K562 (cell line): Measurements from ENCODE around the gene TLR6. TPM values are rescaled to one million over a fixed set of nuclear protein-coding genes. Genes with fewer than 3 reads are reported as not detected.

ENCODE experiments used
- ATAC-seq: fragments of 200-7000 bp; cut with Tn5 transposase; 3 replicates; pipeline ENCODE4 v1.9.1; 2020; ENCODE audit warnings: moderate library complexity
- BruUV-seq: library from RNA; stranded (reverse); fragments of 400-500 nt; replicated peaks from 2 replicates; lab custom pipeline; 2021; lab: Mats Ljungman, UMichigan
- CTCF ChIA-PET: fragments of 300-600 bp; formaldehyde crosslinking; extraction: SDS; loops from one replicate; lab custom pipeline; 2021; ENCODE audit warnings: low intra/inter-chr PET ratio; lab: Yijun Ruan, JAX
- POLR2A ChIA-PET: fragments of 300-600, 350-650 bp; sonication (Branson Sonifier 250); formaldehyde crosslinking; extraction: SDS; loops from one replicate; lab custom pipeline; 2021; ENCODE audit warnings: antibody characterized with exemption, inconsistent platforms; lab: Yijun Ruan, JAX
- DNase-seq, 4 experiments: peaks; one replicate each; pipeline versions ENCODE4 v3.0.0 to v3.0.0-alpha.2; 2011 to 2018; ENCODE audit warnings: low spot score in 3 of 4, mixed read lengths in 3 of 4; ENCODE audit errors: extremely low read depth in 1 of 4
- FAIRE-seq: peaks from 2 replicates; lab custom pipeline; 2011; peaks lifted over from hg19 to GRCh38; lab: Jason Lieb, UNC
- H2AFZ ChIP-seq: 2 replicates; pipeline ENCODE4 v1.6.0; 2011; ENCODE audit warnings: low read depth, low read length, control low read depth, inconsistent platforms
- H3K27ac ChIP-seq: fragments of 200-600 bp; 3 replicates; pipeline ENCODE4 v1.8.0; 2011; ENCODE audit warnings: low read depth, mild to moderate bottlenecking, control low read depth, inconsistent platforms, low read length, moderate library complexity, mixed read lengths; ENCODE audit errors: extremely low read depth
- H3K27me3 ChIP-seq, 2 experiments: fragments of 300-600 bp in 1 of 2; 2 replicates in 1 of 2; 3 replicates in 1 of 2; pipeline versions ENCODE4 v1.6.0 to v1.8.0; 2011; ENCODE audit warnings: inconsistent platforms in 2 of 2, low read length in 2 of 2, mild to moderate bottlenecking in 1 of 2, mixed read lengths in 1 of 2, moderate library complexity in 1 of 2; ENCODE audit not compliant: control insufficient read depth in 2 of 2, insufficient read depth in 2 of 2
- H3K36me3 ChIP-seq: fragments of 300-600 bp; 3 replicates; pipeline ENCODE4 v1.8.0; 2011; ENCODE audit warnings: mild to moderate bottlenecking, low read length, inconsistent platforms; ENCODE audit not compliant: control insufficient read depth, insufficient read depth
- H3K4me1 ChIP-seq, 2 experiments: fragments of 200-600 bp in 1 of 2; replicated peaks in 1 of 2; 2 replicates in 1 of 2; 3 replicates in 1 of 2; pipeline versions ENCODE4 v1.5.1 to v1.8.0; 2011; ENCODE audit warnings: inconsistent platforms in 2 of 2, low read length in 2 of 2, mild to moderate bottlenecking in 1 of 2, mixed read lengths in 1 of 2, moderate library complexity in 1 of 2; ENCODE audit not compliant: control insufficient read depth in 2 of 2, insufficient read depth in 2 of 2
- H3K4me2 ChIP-seq: 2 replicates; pipeline ENCODE4 v1.6.1; 2011; ENCODE audit warnings: low read length, control low read depth, inconsistent platforms, mixed read lengths; ENCODE audit not compliant: insufficient read depth
- H3K4me3 ChIP-seq: fragments of 200-600 bp; sonication (generic), shearing (Covaris generic); 2 replicates; pipeline ENCODE4 v1.5.1; 2016; ENCODE audit warnings: control low read depth, inconsistent platforms
- H3K79me2 ChIP-seq: fragments of 200-600 bp; 3 replicates; pipeline ENCODE4 v1.8.0; 2011; ENCODE audit warnings: low read length, inconsistent platforms; ENCODE audit not compliant: control insufficient read depth, insufficient read depth
- H3K9ac ChIP-seq, 2 experiments: 2 replicates each; pipeline versions ENCODE4 v1.6.0 to v1.6.1; 2011; ENCODE audit warnings: low read depth in 2 of 2, low read length in 2 of 2, control low read depth in 1 of 2, inconsistent platforms in 1 of 2, mild to moderate bottlenecking in 1 of 2, mixed read lengths in 1 of 2; ENCODE audit not compliant: insufficient read depth in 1 of 2
- H3K9me1 ChIP-seq: one replicate; pipeline ENCODE4 v1.6.0; 2011; ENCODE audit warnings: inconsistent platforms, mild to moderate bottlenecking, low read length, moderate library complexity; ENCODE audit not compliant: control insufficient read depth, insufficient read depth
- H3K9me3 ChIP-seq: replicated peaks from 2 replicates; pipeline ENCODE4 v1.5.1; 2011; ENCODE audit warnings: low read depth, low read length, inconsistent platforms; ENCODE audit not compliant: control insufficient read depth, insufficient read depth
- H4K20me1 ChIP-seq: replicated peaks from 2 replicates; pipeline ENCODE4 v1.6.1; 2011; ENCODE audit warnings: low read length, inconsistent platforms, mixed read lengths; ENCODE audit not compliant: control insufficient read depth, insufficient read depth
- CREB3L1 ChIP-seq: fragments of 450-650 bp; IDR thresholded peaks from 2 replicates; pipeline ENCODE4 v1.6.1; 2014; ENCODE audit warnings: low read depth, mild to moderate bottlenecking, moderate library complexity, borderline replicate concordance
- DPF2 ChIP-seq: fragments of 450-650 bp; IDR thresholded peaks from 2 replicates; pipeline ENCODE4 v1.6.1; 2016
- GTF3C2 ChIP-seq: IDR thresholded peaks from 3 replicates; pipeline ENCODE4 v1.6.1; 2011; ENCODE audit warnings: borderline replicate concordance, mild to moderate bottlenecking, moderate library complexity; ENCODE audit not compliant: insufficient read length; ENCODE audit errors: extremely low read depth
- LEF1 ChIP-seq: fragments of 450-650 bp; IDR thresholded peaks from 2 replicates; pipeline ENCODE4 v1.6.1; 2016; ENCODE audit warnings: mild to moderate bottlenecking
- NCOR1 ChIP-seq: fragments of 450-650 bp; IDR thresholded peaks from 2 replicates; pipeline ENCODE4 v1.6.1; 2016; ENCODE audit warnings: mild to moderate bottlenecking, moderate library complexity
- PTTG1 ChIP-seq: fragments of 450-650 bp; IDR thresholded peaks from 2 replicates; pipeline ENCODE4 v1.6.1; 2016; ENCODE audit warnings: low read depth, mild to moderate bottlenecking, missing genetic modification characterization, missing compliant biosample characterization
- RBM25 ChIP-seq: fragments of 200-400 bp; formaldehyde crosslinking; IDR thresholded peaks from 2 replicates; pipeline ENCODE4 v1.6.1; 2018; ENCODE audit warnings: low read length, low read depth, moderate library complexity; ENCODE audit not compliant: severe bottlenecking
- RFX1 ChIP-seq: fragments of 450-650 bp; IDR thresholded peaks from 2 replicates; pipeline ENCODE4 v1.6.1; 2016; ENCODE audit warnings: mild to moderate bottlenecking, moderate library complexity
- SETDB1 ChIP-seq: IDR thresholded peaks from one replicate; pipeline ENCODE4 v1.6.1; 2012; ENCODE audit warnings: low read length, control low read depth, inconsistent platforms
- SIX5 ChIP-seq, 2 experiments: IDR thresholded peaks; 2 replicates each; pipeline ENCODE4 v1.6.1; 2011; ENCODE audit warnings: low read length in 2 of 2, borderline replicate concordance in 1 of 2, low read depth in 1 of 2, mild to moderate bottlenecking in 1 of 2, moderate library complexity in 1 of 2; ENCODE audit not compliant: insufficient read depth in 1 of 2
- SRSF7 ChIP-seq: fragments of 200-400 bp; formaldehyde crosslinking; optimal IDR thresholded peaks from 2 replicates; pipeline ENCODE3; 2017; ENCODE audit warnings: mild to moderate bottlenecking, low read depth, low read length
- TAL1 ChIP-seq: fragments of 450-650 bp; IDR thresholded peaks from 2 replicates; pipeline ENCODE4 v1.6.1; 2016; ENCODE audit warnings: mild to moderate bottlenecking
- UBTF ChIP-seq, 2 experiments: IDR thresholded peaks; 2 replicates each; pipeline ENCODE4 v1.6.1; 2012; ENCODE audit warnings: improper control_type of control experiment in 2 of 2, low read depth in 2 of 2, low read length in 2 of 2, borderline replicate concordance in 1 of 2
- ZNF384 ChIP-seq: IDR thresholded peaks from 2 replicates; pipeline ENCODE4 v1.6.1; 2012; ENCODE audit warnings: low read depth, low read length, improper control_type of control experiment
- ZSCAN32 ChIP-seq: fragments of 450-650 bp; formaldehyde crosslinking; IDR thresholded peaks from 2 replicates; pipeline ENCODE4 v1.4.0; 2020; ENCODE audit warnings: mild to moderate bottlenecking, moderate library complexity
- WGBS: fragments of 100-300 bp; shearing (Covaris generic); methylation state at CpG from one replicate; pipeline ENCODE4 v1.1.6; 2016; ENCODE audit warnings: low coverage, mixed read lengths; ENCODE audit not compliant: insufficient coverage; ENCODE audit errors: missing lambda C conversion rate; 5-methylcytosine and 5-hydroxymethylcytosine counted together
- in situ Hi-C: fragments of 300-500 bp; cut with MboI; formaldehyde crosslinking; loops from 4 replicates; pipeline ENCODE4 v1.15.0; 2018; ENCODE audit warnings: inconsistent platforms, mixed read lengths
- intact Hi-C: fragments of 100-400 bp; cut with micrococcal nuclease; formaldehyde crosslinking; loops from 2 replicates; pipeline ENCODE4 v1.14.2; 2022
- polyA plus RNA-seq, 8 experiments: library from polyadenylated mRNA; depleted of rRNA in 4 of 8; stranded (reverse) in 5 of 8; unstranded in 3 of 8; fragments of >200 nt; fragmentation: Nextera tagmentation in 2 of 8; fragmentation: Illumina TruSeq in 1 of 8; extraction: Ambion mirVana in 2 of 8; extraction: Trizol in 1 of 8; gene quantifications; 2 replicates each; pipeline versions ENCODE4 v1.2.1 to v1.2.3, GENCODE V29; 2011 to 2014; ENCODE audit warnings: inconsistent platforms in 1 of 8, missing spikeins in 1 of 8
- total RNA-seq, 7 experiments: library from RNA; depleted of rRNA in 6 of 7; stranded (reverse); fragments of >200 nt in 6 of 7; fragmentation: Illumina TruSeq in 2 of 7; extraction: Trizol in 2 of 7; gene quantifications; 2 replicates each; pipeline versions ENCODE4 v1.2.1 to v1.2.3, GENCODE V29; 2011 to 2021; ENCODE audit warnings: low replicate concordance in 1 of 7
- TF ChIP-seq, protein P1 (sequence below): fragments of 250-450 bp; sonication (Bioruptor Pico); IDR thresholded peaks from 2 replicates; pipeline ENCODE4 v1.5.1; 2021; ENCODE audit warnings: mild to moderate bottlenecking

The TLR6 gene
- total and polyA plus RNA-seq, 9 of the 15 experiments (the other 6 are each of a cell fraction or from before 2014, with no cell fraction given), result 0.08 to 1.9 (median 0.91) TPM

DNA sequence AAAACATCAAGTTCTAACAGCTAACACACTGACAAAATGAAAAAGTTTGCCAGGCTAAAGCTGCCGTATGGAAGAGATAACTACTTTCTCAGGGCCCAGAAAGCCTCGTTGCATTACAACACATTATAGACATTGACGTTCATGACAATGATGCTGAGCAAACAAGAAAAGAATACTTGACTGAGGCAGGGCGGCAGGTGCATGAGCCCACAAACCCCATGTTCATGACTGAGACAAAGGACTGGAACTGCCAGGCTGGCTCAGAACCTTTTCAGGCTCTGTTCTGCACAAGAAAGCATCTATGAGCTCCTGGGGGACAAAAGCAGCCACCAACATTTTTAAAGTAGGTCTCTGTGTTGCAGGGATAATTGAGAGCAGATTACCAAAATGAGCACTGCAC is 13.6 kb downstream of the TLR6 start:
- no peaks in the 10 kb centered on the region for H3K79me2 ChIP-seq
- peaks cover 2 to 11% of the 10 kb centered on the region in 2 experiments for H3K27me3 ChIP-seq
- no peaks in the 10 kb centered on the region for H3K9me1 ChIP-seq
- no peaks in the 10 kb centered on the region for H3K9me3 ChIP-seq
- no TSS peak for BruUV-seq
- intact Hi-C loops (no loop called here), in situ Hi-C loops (no loop called here)
- POLR2A ChIA-PET, result no interaction called here
- DNase-seq, result no peak
- H3K9ac ChIP-seq, result no peak overlapping the region
- no peaks in the 10 kb centered on the region for H4K20me1 ChIP-seq
- no peaks in the 10 kb centered on the region; a peak in 1 of 5 replicates for H3K4me1 ChIP-seq
- CTCF ChIA-PET, result no interaction called here
- no peak overlapping the region for H3K27ac ChIP-seq
- no peak for FAIRE-seq
- 5% methylated on average over 4 of the region's 4 CpGs for WGBS
- H3K4me3 ChIP-seq, result no peak overlapping the region
- ATAC-seq, result no peak
- H2AFZ ChIP-seq, result no peak overlapping the region
- H3K4me2 ChIP-seq, result no peak overlapping the region
- no peaks in the 10 kb centered on the region for H3K36me3 ChIP-seq
- TF ChIP-seq RBM25, result no peak
- TF ChIP-seq NCOR1, result no peak
- no peak for TF ChIP-seq CREB3L1
- TF ChIP-seq ZNF384, result no peak
- TF ChIP-seq SRSF7, result no peak
- TF ChIP-seq TAL1, result no peak
- no peak for TF ChIP-seq SIX5 (IDR thresholded peaks at IDR 0.05; ENCODE audit: borderline replicate concordance in 1 of 2, insufficient read depth in 1 of 2, low read depth in 1 of 2, low read length in 2 of 2)
- TF ChIP-seq GTF3C2, result no peak
- TF ChIP-seq DPF2, result no peak
- TF ChIP-seq PTTG1 (tag), result no peak
- TF ChIP-seq, protein P1, sequence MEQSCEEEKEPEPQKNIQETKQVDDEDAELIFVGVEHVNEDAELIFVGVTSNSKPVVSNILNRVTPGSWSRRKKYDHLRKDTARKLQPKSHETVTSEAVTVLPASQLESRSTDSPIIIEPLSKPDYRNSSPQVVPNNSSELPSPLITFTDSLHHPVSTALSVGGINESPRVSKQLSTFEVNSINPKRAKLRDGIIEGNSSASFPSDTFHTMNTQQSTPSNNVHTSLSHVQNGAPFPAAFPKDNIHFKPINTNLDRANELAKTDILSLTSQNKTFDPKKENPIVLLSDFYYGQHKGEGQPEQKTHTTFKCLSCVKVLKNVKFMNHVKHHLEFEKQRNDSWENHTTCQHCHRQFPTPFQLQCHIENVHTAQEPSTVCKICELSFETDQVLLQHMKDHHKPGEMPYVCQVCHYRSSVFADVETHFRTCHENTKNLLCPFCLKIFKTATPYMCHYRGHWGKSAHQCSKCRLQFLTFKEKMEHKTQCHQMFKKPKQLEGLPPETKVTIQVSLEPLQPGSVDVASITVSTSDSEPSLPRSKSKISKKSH, result no peak
- TF ChIP-seq ZSCAN32 (CRISPR knock-in tag), result no peak
- no peak for TF ChIP-seq UBTF (IDR thresholded peaks at IDR 0.05; ENCODE audit: borderline replicate concordance in 1 of 2, low read depth in 2 of 2, low read length in 2 of 2)
- TF ChIP-seq LEF1, result no peak
- TF ChIP-seq SETDB1, result no peak
- no peak for TF ChIP-seq RFX1
